Stimulated activated CD8-positive, alpha-beta memory T cell treated with anti-CD3 and anti-CD28 coated beads, Interleukin-15, amount 100 ng/mL, for 4 hours (primary cell): Measurements from ENCODE around the gene RAB11FIP3.

Experiments used
- DNase-seq, 2 donors: peaks; one replicate each; pipeline ENCODE4 v3.0.0-alpha.2; 2020; ENCODE audit warnings: low read depth in 2 of 2

Gene RAB11FIP3

GRCh38 chr16:554640-555365 is 129.4 kb downstream of the RAB11FIP3 start:
- no peak for DNase-seq

GRCh38 chr16:555528-556473 is 130.4 kb downstream of the RAB11FIP3 start:
- no peak for DNase-seq

GRCh38 chr16:556474-557173 is 131.2 kb downstream of the RAB11FIP3 start:
- no peak for DNase-seq

DNA sequence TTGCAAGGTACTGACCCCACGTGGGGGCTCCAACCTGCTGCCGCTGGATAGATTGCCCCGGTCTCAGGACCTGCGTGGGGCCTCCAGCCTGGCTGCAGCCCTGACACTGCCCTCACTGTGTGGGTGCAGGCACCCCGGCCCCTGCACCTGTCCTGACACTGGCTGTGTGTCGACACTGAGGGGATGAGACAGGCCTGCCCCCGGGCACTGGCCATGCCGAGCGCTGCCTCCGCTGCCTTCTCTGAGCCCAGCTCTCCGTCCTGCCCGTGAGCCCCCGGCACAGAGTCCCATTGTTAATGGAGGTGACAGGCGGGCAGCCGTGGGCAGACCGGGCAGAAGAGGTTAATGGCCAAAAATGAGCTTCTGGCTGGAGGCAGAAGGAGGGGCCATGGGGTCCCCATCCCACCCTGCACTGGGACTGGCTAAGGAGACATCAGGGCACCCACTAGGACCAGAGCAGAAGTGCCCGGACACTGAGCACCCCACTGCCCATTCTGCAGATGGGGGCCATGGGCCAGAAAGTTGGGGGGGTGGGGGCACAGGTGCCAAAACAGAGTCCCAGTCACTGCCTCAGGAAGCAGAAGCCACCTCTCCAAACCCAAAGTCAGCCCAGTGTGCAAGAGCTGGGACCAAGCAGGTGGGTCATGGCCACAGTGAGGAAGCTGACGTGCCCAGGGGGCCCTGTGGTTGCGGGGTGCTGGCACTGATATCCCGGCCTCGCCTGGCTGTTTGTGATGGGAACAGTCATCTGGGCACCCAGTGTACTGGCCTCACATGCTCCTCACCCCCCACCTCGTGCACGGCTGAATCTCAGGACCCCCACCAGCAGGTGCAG is 132.2 kb downstream of the RAB11FIP3 start:
- no peak for DNase-seq

DNA sequence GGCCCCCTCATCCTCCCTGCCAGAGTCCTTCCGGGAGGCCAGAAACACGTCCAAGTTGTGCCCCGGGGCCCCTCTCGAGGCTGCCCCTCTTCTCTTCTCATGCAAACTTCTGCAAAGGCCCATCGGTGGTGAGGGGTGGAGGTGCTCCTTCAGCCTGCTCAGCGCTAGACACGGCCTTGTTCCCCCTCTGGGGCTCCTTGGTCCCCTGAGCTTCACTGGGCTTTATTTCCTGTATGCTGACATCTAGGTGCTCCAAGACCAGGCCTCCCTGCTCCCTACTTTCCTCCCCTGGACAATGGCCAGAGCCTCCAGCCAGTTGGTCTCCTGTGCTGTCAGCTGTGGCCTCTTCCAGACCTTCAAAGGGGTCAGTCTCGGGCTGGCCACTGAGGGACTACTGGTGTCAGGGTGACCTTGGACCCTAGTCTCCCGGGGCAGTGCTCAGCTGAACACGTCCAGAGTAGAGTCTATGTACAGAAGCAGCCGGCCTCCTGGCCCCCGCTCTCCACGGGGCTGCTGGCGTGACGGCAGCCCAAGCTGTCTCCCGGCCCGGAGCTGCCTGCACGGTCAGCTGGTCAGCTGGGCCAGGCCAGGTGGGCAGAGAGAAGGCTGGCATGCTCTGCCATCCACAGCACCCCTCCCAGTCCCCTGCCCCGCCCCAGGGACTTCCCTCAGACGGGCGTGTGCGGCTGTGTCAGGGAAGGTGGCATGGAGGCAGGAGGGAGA is 133.0 kb downstream of the RAB11FIP3 start:
- DNase-seq, result no peak

- DNase-seq, result no peak
Measured at GRCh38 chr16:559021-559380, 133.6 kb downstream of the RAB11FIP3 start.

DNA sequence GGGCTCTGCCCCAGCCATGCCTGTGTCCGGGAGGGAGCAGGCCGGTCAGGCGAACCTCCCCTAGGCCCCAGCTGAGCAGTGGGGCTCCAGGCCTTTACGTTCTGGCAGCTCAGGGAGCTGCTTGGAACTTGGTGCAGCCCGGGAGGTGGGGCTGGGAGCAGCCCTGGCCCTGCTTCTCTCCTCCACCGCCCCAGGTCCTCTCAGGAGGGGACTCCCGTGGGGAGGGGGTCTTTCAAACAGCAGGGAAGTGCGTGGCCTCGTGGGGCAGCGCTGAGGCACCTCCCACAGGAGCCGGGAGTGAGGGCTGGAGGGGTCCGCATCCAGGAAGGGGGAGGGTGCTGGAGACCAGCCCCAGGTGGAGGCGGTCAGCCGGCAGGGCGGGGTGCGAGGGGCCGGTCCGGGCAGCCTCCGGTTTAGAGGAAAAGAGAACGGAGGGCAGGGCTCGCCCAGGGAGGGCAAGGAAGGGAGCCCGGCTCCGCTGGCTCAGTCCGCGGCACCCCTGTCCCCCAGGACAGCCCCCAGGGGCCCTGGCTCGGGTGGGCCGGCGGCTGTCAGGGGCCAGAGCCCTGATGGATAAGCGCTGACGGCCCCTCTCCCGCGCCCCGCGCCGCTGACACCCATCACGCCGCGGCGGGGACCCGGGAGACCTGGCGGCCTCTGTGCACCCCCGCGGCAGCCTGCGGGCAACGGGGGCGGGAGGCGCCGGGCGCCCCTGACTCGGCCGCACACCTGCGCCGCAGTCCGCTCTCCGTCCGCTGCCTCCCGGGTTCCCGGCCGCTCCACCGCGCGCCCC is 134.2 kb downstream of the RAB11FIP3 start:
- DNase-seq, result no peak

GRCh38 chr16:560204-560700 is 134.8 kb downstream of the RAB11FIP3 start, which contains the start of gene PRR35:
Gene PRR35, plus strand, starts transcription at chr16:560394. Its CDS starts 2,901 bp downstream, at chr16:563295.
- DNase-seq, result no peak

DNA sequence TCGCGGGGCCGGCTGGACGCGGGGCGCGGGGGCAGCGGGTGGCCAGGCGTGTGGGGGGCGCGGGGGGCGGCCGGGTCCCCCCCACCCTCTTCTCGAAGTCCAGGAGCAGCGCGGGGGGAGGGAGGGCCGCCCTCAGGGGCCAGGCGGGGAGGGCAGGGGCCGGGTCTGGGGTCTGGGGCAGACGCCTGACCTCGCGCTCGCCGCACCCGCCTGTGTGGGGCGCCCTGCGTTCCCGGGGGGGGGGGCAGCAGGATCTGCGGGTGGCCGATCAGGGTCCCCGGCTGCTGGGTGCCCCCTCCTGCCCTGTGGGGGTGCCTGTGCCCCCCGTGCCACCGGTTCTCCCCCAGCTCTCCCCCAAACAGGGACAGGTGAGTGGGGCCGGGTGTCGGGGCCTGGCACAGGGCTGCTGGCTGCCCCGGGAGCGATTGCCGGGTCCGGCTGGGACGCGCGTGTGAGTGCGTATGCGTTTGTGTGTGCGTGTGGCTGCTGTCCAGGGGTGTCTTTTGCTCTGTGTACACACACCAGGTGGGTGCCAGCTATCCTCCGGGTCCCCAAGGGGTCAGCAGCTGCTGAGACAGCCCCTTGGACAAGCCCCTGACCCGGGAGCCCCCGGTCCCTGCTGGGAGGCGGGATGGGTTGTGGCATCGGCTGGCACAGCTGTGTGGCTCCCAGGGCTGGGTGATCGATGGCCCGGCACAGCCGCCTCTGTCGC is 135.4 kb downstream of the RAB11FIP3 start:
- no peak for DNase-seq

GRCh38 chr16:561413-561794 is 136.0 kb downstream of the RAB11FIP3 start:
- no peak for DNase-seq

GRCh38 chr16:561957-562938 is 136.8 kb downstream of the RAB11FIP3 start:
- DNase-seq, result no peak

DNA sequence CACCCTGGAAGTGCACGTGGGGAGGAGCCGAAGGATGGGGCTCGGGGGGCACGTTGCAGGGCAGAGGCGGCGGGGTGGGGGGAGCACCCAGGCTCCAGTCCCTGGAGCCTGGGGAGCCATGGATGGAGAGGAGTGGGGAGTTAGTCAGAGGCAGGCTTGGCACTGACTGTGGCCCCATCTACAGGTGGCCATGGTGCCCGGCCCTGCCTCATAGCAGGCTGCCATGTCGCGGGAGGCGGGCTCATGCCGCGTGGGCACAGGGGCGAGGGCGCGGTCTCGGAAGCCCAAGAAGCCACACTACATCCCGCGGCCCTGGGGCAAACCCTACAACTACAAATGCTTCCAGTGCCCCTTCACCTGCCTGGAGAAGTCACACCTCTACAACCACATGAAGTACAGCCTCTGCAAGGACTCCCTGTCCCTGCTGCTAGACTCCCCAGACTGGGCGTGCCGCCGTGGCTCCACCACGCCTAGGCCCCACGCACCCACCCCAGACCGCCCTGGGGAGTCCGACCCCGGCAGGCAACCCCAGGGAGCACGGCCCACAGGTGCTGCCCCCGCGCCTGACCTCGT is 137.7 kb downstream of the RAB11FIP3 start:
- DNase-seq, result no peak

DNA sequence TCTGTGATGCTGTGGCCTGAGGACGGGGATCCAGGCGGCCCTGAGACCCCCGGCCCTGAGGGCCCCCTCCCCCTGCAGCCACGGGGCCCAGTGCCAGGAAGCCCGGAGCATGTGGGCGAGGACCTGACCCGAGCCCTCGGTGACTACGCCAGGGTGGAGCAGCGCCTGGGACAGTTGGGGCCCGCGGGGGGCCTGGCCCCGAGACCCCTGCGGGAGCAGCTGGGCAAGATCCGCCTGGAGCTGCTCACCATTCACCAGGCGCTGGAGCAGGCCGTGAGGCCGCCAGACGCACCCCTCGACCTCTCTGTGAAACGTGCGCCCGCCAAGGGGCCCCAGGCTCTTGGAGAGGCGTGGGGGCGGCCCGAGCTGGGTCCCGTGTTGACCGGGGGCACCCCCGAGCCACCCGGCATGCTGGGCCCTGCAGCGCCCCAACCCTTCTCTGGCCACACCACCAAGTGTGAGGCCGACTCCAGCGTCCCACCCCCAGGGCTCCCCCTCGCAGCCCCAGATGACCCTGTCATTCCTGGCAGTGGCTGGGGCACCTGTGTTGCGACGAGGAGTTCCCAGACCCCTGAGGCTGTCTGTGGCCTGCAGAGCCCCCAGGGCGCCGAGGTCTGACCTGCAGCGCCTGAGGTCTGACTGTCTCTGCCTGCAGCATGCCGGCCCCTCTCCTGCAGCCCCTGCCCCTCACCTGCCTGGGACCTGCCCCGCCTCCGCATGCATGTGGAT is 139.4 kb downstream of the RAB11FIP3 start:
- DNase-seq, result no peak

- DNase-seq, result no peak
Measured at GRCh38 chr16:565419-566330, 140.2 kb downstream of the RAB11FIP3 start.

DNA sequence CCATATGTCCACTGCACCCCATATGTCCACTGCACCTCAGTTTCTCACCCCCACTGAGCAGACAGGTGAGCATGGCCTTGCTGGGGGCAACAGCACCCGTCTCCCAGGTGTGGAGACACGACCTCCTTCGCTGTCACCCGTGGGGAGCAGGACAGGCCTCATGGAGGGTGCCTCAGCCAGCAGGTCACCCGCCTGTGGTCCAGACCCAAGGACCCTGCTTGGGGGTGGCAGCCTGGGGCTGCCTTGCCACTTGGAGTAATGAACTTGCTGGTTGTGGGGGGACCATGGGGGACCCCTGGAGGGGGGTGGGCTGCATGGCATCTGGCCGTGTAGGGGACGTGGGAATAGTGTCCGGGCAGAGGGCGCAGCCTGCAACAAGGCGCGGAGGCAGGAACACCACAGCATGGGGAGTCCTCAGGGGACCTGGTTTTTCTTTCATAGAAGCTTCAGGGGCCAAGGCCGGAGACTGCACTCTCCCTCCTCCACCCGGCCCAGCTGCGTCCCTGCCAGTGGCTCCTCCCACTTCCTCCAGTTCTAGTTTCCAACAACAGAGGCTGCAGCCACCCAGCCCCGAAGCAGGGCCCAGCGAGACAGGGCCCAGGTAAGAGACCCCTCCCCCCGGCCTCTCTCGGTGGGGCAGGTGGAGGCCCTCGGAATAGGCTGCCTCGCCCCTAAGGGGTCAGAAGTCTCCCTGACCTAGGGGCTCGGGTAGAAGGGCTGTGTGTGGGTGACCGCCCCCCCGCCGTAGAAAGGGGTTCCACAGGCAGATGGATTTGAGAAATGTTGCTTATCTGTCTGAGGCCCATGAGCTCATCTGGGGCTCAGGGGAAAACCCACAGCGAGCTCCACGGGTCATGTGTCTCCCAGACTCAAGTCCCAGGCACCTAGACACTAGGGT is 141.3 kb downstream of the RAB11FIP3 start, which contains the start of gene NHLRC4:
TSS of gene NHLRC4 (plus strand) at position 531 of the 898 bp plus-strand sequence. CDS start 1,043 bp downstream, outside the sequence.
- no peak for DNase-seq
